CD14-positive monocyte (primary cell): ENCODE measurements around the gene ZFP57. TPM values are rescaled to one million over a fixed set of nuclear protein-coding genes. Genes with fewer than 3 reads are reported as not detected.

ENCODE experiments used
- DNase-seq, 3 donors: peaks; one replicate each; pipeline ENCODE4 v3.0.0-alpha.2; 2011 to 2022
- H2AFZ ChIP-seq: 2 replicates; pipeline ENCODE4 v1.6.0; 2012; ENCODE audit warnings: mild to moderate bottlenecking, low read depth, low read length, inconsistent platforms; ENCODE audit not compliant: insufficient read depth, poor library complexity, severe bottlenecking
- H3K27ac ChIP-seq, 2 donors: 1 replicate in 1 of 2; 2 replicates in 1 of 2; pipeline ENCODE4 v1.5.1; 2012 to 2013; ENCODE audit warnings: low read length in 2 of 2, control low read depth in 1 of 2, inconsistent platforms in 1 of 2, low read depth in 1 of 2, mild to moderate bottlenecking in 1 of 2
- H3K27me3 ChIP-seq, 2 donors: one replicate each; pipeline versions ENCODE4 v1.6.0 to v1.6.1; 2011 to 2013; ENCODE audit warnings: low read length in 2 of 2; ENCODE audit not compliant: control insufficient read depth in 2 of 2, insufficient read depth in 2 of 2
- H3K36me3 ChIP-seq, 2 donors: replicated peaks in 1 of 2; 1 replicate in 1 of 2; 2 replicates in 1 of 2; pipeline versions ENCODE4 v1.5.1 to v1.6.1; 2012 to 2013; ENCODE audit warnings: low read length in 2 of 2, control low read depth in 1 of 2, inconsistent platforms in 1 of 2, mild to moderate bottlenecking in 1 of 2; ENCODE audit not compliant: insufficient read depth in 2 of 2, control insufficient read depth in 1 of 2
- H3K4me1 ChIP-seq, 2 donors: 1 replicate in 1 of 2; 2 replicates in 1 of 2; pipeline versions ENCODE4 v1.5.1 to v1.6.1; 2012 to 2013; ENCODE audit warnings: low read length in 2 of 2, control low read depth in 1 of 2, inconsistent platforms in 1 of 2, mild to moderate bottlenecking in 1 of 2, moderate library complexity in 1 of 2; ENCODE audit not compliant: insufficient read depth in 2 of 2, control insufficient read depth in 1 of 2
- H3K4me2 ChIP-seq: replicated peaks from 2 replicates; pipeline ENCODE3; 2012; ENCODE audit warnings: low read length, moderate library complexity, mild to moderate bottlenecking; ENCODE audit not compliant: poor library complexity, severe bottlenecking; ENCODE audit errors: extremely low read depth
- H3K4me3 ChIP-seq, 3 experiments: fragments of 200-600 bp in 1 of 3; sonication (generic) in 1 of 3; replicated peaks in 1 of 3; 1 replicate in 2 of 3; 2 replicates in 1 of 3; pipeline ENCODE4 v1.5.1; 2011 to 2013; ENCODE audit warnings: low read length in 3 of 3, mild to moderate bottlenecking in 3 of 3, control low read depth in 2 of 3, low read depth in 2 of 3, inconsistent platforms in 1 of 3, moderate library complexity in 1 of 3
- H3K79me2 ChIP-seq: 2 replicates; pipeline ENCODE4 v1.6.0; 2012; ENCODE audit warnings: mild to moderate bottlenecking, control low read depth, inconsistent platforms, low read length, moderate library complexity; ENCODE audit not compliant: insufficient read depth
- H3K9ac ChIP-seq: 2 replicates; pipeline ENCODE4 v1.6.0; 2017; ENCODE audit warnings: low read length, mild to moderate bottlenecking; ENCODE audit not compliant: insufficient read depth, poor library complexity, severe bottlenecking
- H3K9me3 ChIP-seq, 2 donors: replicated peaks in 1 of 2; 1 replicate in 1 of 2; 2 replicates in 1 of 2; pipeline versions ENCODE4 v1.5.1 to v1.6.1; 2012 to 2013; ENCODE audit warnings: low read length in 2 of 2, control low read depth in 1 of 2; ENCODE audit not compliant: control insufficient read depth in 1 of 2, insufficient read depth in 1 of 2
- H4K20me1 ChIP-seq: 2 replicates; pipeline ENCODE4 v1.6.0; 2012; ENCODE audit warnings: mild to moderate bottlenecking, low read length, control low read depth, moderate library complexity; ENCODE audit not compliant: insufficient read depth
- H3K27ac Mint-ChIP-seq, 7 donors: one replicate each; pipeline ENCODE4 v1.8.0; 2020; ENCODE audit warnings: mild to moderate bottlenecking in 7 of 7, mixed read lengths in 7 of 7, moderate library complexity in 6 of 7, inconsistent platforms in 2 of 7
- H3K27me3 Mint-ChIP-seq, 3 donors: one replicate each; pipeline ENCODE4 v1.8.0; 2021 to 2022; ENCODE audit warnings: low read depth in 3 of 3, mild to moderate bottlenecking in 3 of 3, mixed read lengths in 3 of 3, moderate library complexity in 3 of 3, inconsistent platforms in 1 of 3
- H3K36me3 Mint-ChIP-seq, 2 donors: one replicate each; pipeline ENCODE4 v1.8.0; 2020; ENCODE audit warnings: mixed read lengths in 2 of 2, inconsistent platforms in 1 of 2, mild to moderate bottlenecking in 1 of 2
- H3K4me1 Mint-ChIP-seq: one replicate; pipeline ENCODE4 v1.8.0; 2020; ENCODE audit warnings: mild to moderate bottlenecking, mixed read lengths
- H3K4me3 Mint-ChIP-seq, 2 donors: one replicate each; pipeline ENCODE4 v1.8.0; 2020; ENCODE audit warnings: mild to moderate bottlenecking in 2 of 2, mixed read lengths in 2 of 2, moderate library complexity in 1 of 2
- H3K9me3 Mint-ChIP-seq, 7 donors: one replicate each; pipeline ENCODE4 v1.8.0; 2020 to 2022; ENCODE audit warnings: mixed read lengths in 7 of 7, mild to moderate bottlenecking in 6 of 7, moderate library complexity in 6 of 7, inconsistent platforms in 2 of 7
- CTCF ChIP-seq: fragments of 200-600 bp; IDR thresholded peaks from one replicate; pipeline ENCODE4 v1.8.0; 2022; ENCODE audit warnings: antibody characterized with exemption, mild to moderate bottlenecking
- WGBS: methylation state at CpG from one replicate; pipeline ENCODE4 v1.1.5; 2013; ENCODE audit warnings: missing lambda C conversion rate; ENCODE audit not compliant: insufficient coverage; 5-methylcytosine and 5-hydroxymethylcytosine counted together
- intact Hi-C, 2 donors: fragments of 100-400 bp; cut with micrococcal nuclease; formaldehyde crosslinking; loops; one replicate each; pipeline versions ENCODE4 v1.15.0 to v1.15.1; 2023
- polyA plus RNA-seq, 3 donors: library from polyadenylated mRNA; depleted of rRNA in 1 of 3; unstranded in 2 of 3; stranded (reverse) in 1 of 3; fragments of 300-500 nt in 2 of 3; fragments of >200 nt in 1 of 3; fragmentation: Illumina TruSeq in 2 of 3; gene quantifications; 1 replicate in 2 of 3; 2 replicates in 1 of 3; pipeline ENCODE4 v1.2.3, GENCODE V29; 2012 to 2021

ZFP57 gene
- polyA plus RNA-seq, 3 donors = 0.72 TPM; not detected in 2

- Histone ChIP-seq H3K4me2 (no peak overlapping the region), H3K27me3 (peaks cover 0 to 17% of the 10 kb centered on the region in 2 donors), H3K36me3 (no peaks in the 10 kb centered on the region), H3K27ac (no peak overlapping the region), H3K9ac (no peak overlapping the region), H3K4me3 (no peak overlapping the region), H3K79me2 (no peaks in the 10 kb centered on the region), H3K9me3 (no peaks in the 10 kb centered on the region), H3K4me1 (peaks cover 12 to 14% of the 10 kb centered on the region in 2 donors), H4K20me1 (no peaks in the 10 kb centered on the region), H2AFZ (no peak overlapping the region)
- Mint-ChIP-seq H3K27me3 (peaks cover 4 to 16% (median 5%) of the 10 kb centered on the region in 3 donors), H3K9me3 (no peaks in the 10 kb centered on the region), H3K4me1 (peaks cover 9% of the 10 kb centered on the region), H3K36me3 (no peaks in the 10 kb centered on the region), H3K27ac (no peak overlapping the region), H3K4me3 (no peak overlapping the region)
- WGBS = no CpG with 5 or more reads among the region's 8 CpGs
- peak; percentile 93 for TF ChIP-seq CTCF
- intact Hi-C loops = loop anchor here in 1 of 2 donors (5.0 kb wide), 1 partner anchor 99 kb away; no protein-coding TSS in a partner anchor
- DNase-seq = peak; percentile 48 to 69 (median 69)
These were observed 27.4 kb downstream of the ZFP57 start for GRCh38 chr6:29653452-29654038.

- H3K27me3 Mint-ChIP-seq = peaks cover 2 to 14% (median 4%) of the 10 kb centered on the region in 3 donors
- H3K4me1 ChIP-seq = peaks cover 12 to 14% of the 10 kb centered on the region in 2 donors
These were observed 28.8 kb downstream of the ZFP57 start for GRCh38 chr6:29652198-29652584.

More at GRCh38 chr6:29652198-29652584, 28.8 kb downstream of the ZFP57 start:
- H3K36me3 ChIP-seq = no peaks in the 10 kb centered on the region
- WGBS = 87% methylated on average over 3 of the region's 10 CpGs
- Mint-ChIP-seq H3K27ac (no peak overlapping the region), H3K9me3 (no peaks in the 10 kb centered on the region), H3K4me1 (peaks cover 9% of the 10 kb centered on the region), H3K4me3 (no peak overlapping the region), H3K36me3 (no peaks in the 10 kb centered on the region)
- H3K79me2 ChIP-seq = no peaks in the 10 kb centered on the region
- H3K27ac ChIP-seq = no peak overlapping the region
- H3K27me3 ChIP-seq = peaks cover 0 to 17% of the 10 kb centered on the region in 2 donors
- no peaks in the 10 kb centered on the region for H4K20me1 ChIP-seq
- H3K4me2 ChIP-seq = no peak overlapping the region
- intact Hi-C loops = loop anchor here in 1 of 2 donors (5.0 kb wide), 1 partner anchor 100 kb away; no protein-coding TSS in a partner anchor
- H2AFZ ChIP-seq = no peak overlapping the region
- H3K9ac ChIP-seq = no peak overlapping the region
- no peak for DNase-seq
- no peak overlapping the region for H3K4me3 ChIP-seq
- H3K9me3 ChIP-seq = no peaks in the 10 kb centered on the region
- no peak for TF ChIP-seq CTCF
